Naive thymus-derived CD4-positive, alpha-beta T cell (primary cell): ENCODE data around the gene L3MBTL3. TPM values are rescaled to one million over a fixed set of nuclear protein-coding genes. Genes with fewer than 3 reads are reported as not detected.
A peak's percentile ranks its signal among the peaks of the same experiment; 100 is the strongest.
"Not testable (repeated sequence)": the region's sequence is repeated elsewhere in the genome, so short reads cannot be mapped to it uniquely, and the experiment has no call there.

Experiments
- ATAC-seq: fragments of 150-1000 bp; cut with Tn5 transposase; 2 replicates; pipeline ENCODE4 v1.10.0; 2021; ENCODE audit warnings: mild to moderate bottlenecking, moderate library complexity
- CTCF ChIA-PET: fragments of 350-600 bp; sonication (Branson Sonifier 250); formaldehyde crosslinking; loops from one replicate; lab custom pipeline; 2021; ENCODE audit warnings: antibody characterized with exemption; lab: Charles Lee
- POLR2A ChIA-PET: fragments of 350-600 bp; sonication (Branson Sonifier 250); formaldehyde crosslinking; loops from one replicate; lab custom pipeline; 2021; ENCODE audit warnings: antibody characterized with exemption, inconsistent platforms; lab: Charles Lee
- DNase-seq, 9 donors: peaks; one replicate each; pipeline versions ENCODE4 v3.0.0 to v3.0.0-alpha.2; 2020 to 2022; ENCODE audit warnings: mixed read lengths in 1 of 9
- H3K27ac ChIP-seq: one replicate; pipeline ENCODE4 v1.7.0; 2013; ENCODE audit warnings: mild to moderate bottlenecking, low read depth, low read length, moderate library complexity
- H3K27me3 ChIP-seq, 2 donors: one replicate each; pipeline ENCODE4 v1.7.0; 2013; ENCODE audit warnings: low read length in 2 of 2, mild to moderate bottlenecking in 2 of 2, moderate library complexity in 2 of 2; ENCODE audit not compliant: control insufficient read depth in 2 of 2, insufficient read depth in 2 of 2
- H3K36me3 ChIP-seq, 3 experiments: 1 replicate in 2 of 3; 2 replicates in 1 of 3; pipeline ENCODE4 v1.7.0; 2013; ENCODE audit warnings: low read length in 3 of 3, mild to moderate bottlenecking in 3 of 3, moderate library complexity in 1 of 3; ENCODE audit not compliant: insufficient read depth in 3 of 3, control insufficient read depth in 2 of 3
- H3K4me1 ChIP-seq, 2 donors: one replicate each; pipeline ENCODE4 v1.7.0; 2013; ENCODE audit warnings: low read length in 2 of 2, mild to moderate bottlenecking in 2 of 2, moderate library complexity in 1 of 2; ENCODE audit not compliant: control insufficient read depth in 2 of 2, insufficient read depth in 2 of 2
- H3K4me3 ChIP-seq: 2 replicates; pipeline ENCODE4 v1.7.0; 2013; ENCODE audit warnings: mild to moderate bottlenecking, low read length
- H3K9me3 ChIP-seq, 3 experiments: 1 replicate in 2 of 3; 2 replicates in 1 of 3; pipeline ENCODE4 v1.7.0; 2013; ENCODE audit warnings: low read length in 3 of 3; ENCODE audit not compliant: control insufficient read depth in 2 of 3
- H3K27ac Mint-ChIP-seq, 9 donors: one replicate each; pipeline ENCODE4 v1.8.0; 2020 to 2022; ENCODE audit warnings: mixed read lengths in 9 of 9, mild to moderate bottlenecking in 8 of 9, moderate library complexity in 5 of 9, inconsistent platforms in 2 of 9
- H3K27me3 Mint-ChIP-seq, 5 donors: one replicate each; pipeline ENCODE4 v1.8.0; 2021 to 2022; ENCODE audit warnings: mixed read lengths in 5 of 5, mild to moderate bottlenecking in 1 of 5
- H3K36me3 Mint-ChIP-seq, 5 donors: one replicate each; pipeline ENCODE4 v1.8.0; 2020 to 2022; ENCODE audit warnings: mixed read lengths in 5 of 5, mild to moderate bottlenecking in 3 of 5, inconsistent platforms in 1 of 5
- H3K4me1 Mint-ChIP-seq, 7 donors: one replicate each; pipeline ENCODE4 v1.8.0; 2020 to 2022; ENCODE audit warnings: mixed read lengths in 7 of 7, mild to moderate bottlenecking in 3 of 7, inconsistent platforms in 1 of 7
- H3K4me3 Mint-ChIP-seq, 10 donors: one replicate each; pipeline ENCODE4 v1.8.0; 2020 to 2022; ENCODE audit warnings: mild to moderate bottlenecking in 10 of 10, mixed read lengths in 10 of 10, moderate library complexity in 6 of 10, inconsistent platforms in 2 of 10
- H3K9me3 Mint-ChIP-seq, 11 donors: one replicate each; pipeline ENCODE4 v1.8.0; 2020 to 2022; ENCODE audit warnings: mixed read lengths in 11 of 11, mild to moderate bottlenecking in 4 of 11, inconsistent platforms in 1 of 11, moderate library complexity in 1 of 11
- intact Hi-C, 2 donors: fragments of 100-400 bp; cut with micrococcal nuclease; formaldehyde crosslinking; loops; one replicate each; pipeline ENCODE4 v1.15.1; 2023
- polyA plus RNA-seq, 2 donors: library from polyadenylated mRNA; unstranded; fragments of 300-500 nt; fragmentation: Illumina TruSeq; gene quantifications; one replicate each; pipeline ENCODE4 v1.2.3, GENCODE V29; 2021
- total RNA-seq, 6 experiments: library from RNA in 5 of 6; stranded (reverse) in 5 of 6; gene quantifications; 1 replicate in 5 of 6; 2 replicates in 1 of 6; pipeline ENCODE4 v1.2.3 and lab custom pipeline; 2021 to 2026

The L3MBTL3 gene
- total and polyA plus RNA-seq, 7 experiments from 2014 or later = 4.8 to 47.5 (median 29.2) TPM

DNA sequence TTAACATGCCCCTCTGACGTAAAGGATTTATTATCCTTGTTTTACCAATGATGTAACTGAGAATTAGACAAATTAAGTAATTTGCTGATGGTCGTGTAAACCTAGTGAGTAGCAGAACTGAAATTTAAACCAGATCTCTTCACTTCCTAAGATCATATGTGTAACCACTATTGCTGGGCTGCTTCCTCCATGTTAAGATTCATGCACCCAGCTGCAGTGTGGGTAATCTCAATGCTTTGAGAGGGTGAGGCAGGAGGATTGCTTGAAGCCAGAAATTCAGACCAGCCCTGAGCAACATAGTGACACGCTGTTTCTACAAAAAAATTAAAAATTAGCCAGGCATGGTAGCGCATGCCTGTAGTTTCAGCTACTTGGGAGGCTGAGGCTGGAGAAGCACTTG, 97.9 kb downstream of the L3MBTL3 start:
- Histone ChIP-seq H3K27me3 (no peaks in the 10 kb centered on the region), H3K36me3 (peaks cover 0 to 9% (median 0%) of the 10 kb centered on the region in 3 experiments), H3K9me3 (no peaks in the 10 kb centered on the region), H3K4me1 (no peaks in the 10 kb centered on the region), H3K27ac (no peak overlapping the region), H3K4me3 (no peak overlapping the region)
- Mint-ChIP-seq H3K9me3 (peaks cover 0 to 2% (median 0%) of the 10 kb centered on the region in 11 donors), H3K27me3 (no peaks in the 10 kb centered on the region), H3K27ac (peak overlapping the region in 2 of 9 donors; percentile 28 to 70), H3K4me1 (peaks cover 3 to 54% (median 25%) of the 10 kb centered on the region in 7 donors), H3K36me3 (peaks cover 11 to 59% (median 49%) of the 10 kb centered on the region in 5 donors), H3K4me3 (no peak overlapping the region)
- peak; percentile 38 for ATAC-seq
- ChIA-PET CTCF (no interaction called here), POLR2A (interaction anchor here (0.7 kb wide), 1 partner anchor 1538 kb away, joined by 3 read pairs; no protein-coding TSS in a partner anchor)
- intact Hi-C loops = no loop called here
- DNase-seq = no peak

DNA sequence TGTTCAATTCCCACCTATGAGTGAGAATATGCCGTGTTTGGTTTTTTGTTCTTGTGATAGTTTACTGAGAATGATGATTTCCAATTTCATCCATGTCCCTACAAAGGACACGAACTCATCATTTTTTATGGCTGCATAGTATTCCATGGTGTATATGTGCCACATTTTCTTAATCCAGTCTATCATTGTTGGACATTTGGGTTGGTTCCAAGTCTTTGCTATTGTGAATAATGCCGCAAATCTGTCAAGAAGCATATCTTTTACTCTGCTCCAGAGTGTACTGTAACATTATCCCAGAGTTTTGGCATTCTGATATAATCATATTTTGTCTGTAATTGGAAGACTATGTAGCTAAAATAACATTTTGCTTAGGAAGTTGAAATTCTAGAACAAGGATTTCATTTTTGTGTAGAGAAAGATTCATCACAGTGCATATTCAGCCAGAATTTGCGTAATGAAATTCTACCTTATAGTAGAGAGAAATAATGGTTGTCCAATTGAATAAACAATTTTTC, 98.9 kb downstream of the L3MBTL3 start:
- H3K27me3 Mint-ChIP-seq, H3K9me3 ChIP-seq, POLR2A ChIA-PET, H3K9me3 Mint-ChIP-seq, H3K4me1 ChIP-seq, H3K27me3 ChIP-seq, H3K4me3 ChIP-seq, CTCF ChIA-PET, H3K4me3 Mint-ChIP-seq, H3K27ac ChIP-seq, H3K27ac Mint-ChIP-seq, intact Hi-C loops, ATAC-seq, H3K36me3 ChIP-seq, DNase-seq: not testable (repeated sequence)
- Mint-ChIP-seq H3K4me1 (peaks cover 5 to 50% (median 27%) of the 10 kb centered on the region in 7 donors), H3K36me3 (peaks cover 6 to 51% (median 42%) of the 10 kb centered on the region in 5 donors)

DNA sequence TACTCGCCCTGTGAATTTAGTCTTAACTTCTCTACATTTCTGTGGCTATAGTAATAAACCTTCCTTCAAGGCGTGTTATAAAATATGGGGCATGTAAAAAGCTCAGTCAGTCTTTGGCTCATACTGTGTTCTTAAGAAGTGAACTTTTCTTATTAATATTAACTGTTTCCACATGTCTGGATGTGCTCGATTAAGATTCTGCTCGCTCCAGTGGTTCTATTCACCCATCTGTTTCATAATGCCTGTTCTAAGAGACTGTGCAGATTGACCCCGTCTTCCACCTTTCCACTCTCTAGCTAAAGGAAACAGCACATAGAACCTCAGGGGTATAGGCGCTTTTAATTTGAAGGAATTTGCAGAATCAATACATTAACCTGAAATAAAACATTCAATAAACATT, 99.9 kb downstream of the L3MBTL3 start:
- Mint-ChIP-seq H3K4me3 (no peak overlapping the region), H3K27ac (no peak overlapping the region), H3K9me3 (peaks cover 0 to 2% (median 0%) of the 10 kb centered on the region in 11 donors), H3K27me3 (no peaks in the 10 kb centered on the region), H3K4me1 (peaks cover 5 to 46% (median 31%) of the 10 kb centered on the region in 7 donors), H3K36me3 (peaks cover 5 to 44% (median 41%) of the 10 kb centered on the region in 5 donors)
- Histone ChIP-seq H3K9me3 (no peaks in the 10 kb centered on the region), H3K36me3 (no peaks in the 10 kb centered on the region), H3K4me3 (no peak overlapping the region), H3K4me1 (no peaks in the 10 kb centered on the region), H3K27ac (no peak overlapping the region), H3K27me3 (no peaks in the 10 kb centered on the region)
- DNase-seq = no peak
- CTCF ChIA-PET = interaction anchor here (0.5 kb wide), 1 partner anchor 9 kb away, joined by 3 read pairs; no protein-coding TSS in a partner anchor
- POLR2A ChIA-PET = no interaction called here
- intact Hi-C loops = no loop called here
- no peak for ATAC-seq

DNA sequence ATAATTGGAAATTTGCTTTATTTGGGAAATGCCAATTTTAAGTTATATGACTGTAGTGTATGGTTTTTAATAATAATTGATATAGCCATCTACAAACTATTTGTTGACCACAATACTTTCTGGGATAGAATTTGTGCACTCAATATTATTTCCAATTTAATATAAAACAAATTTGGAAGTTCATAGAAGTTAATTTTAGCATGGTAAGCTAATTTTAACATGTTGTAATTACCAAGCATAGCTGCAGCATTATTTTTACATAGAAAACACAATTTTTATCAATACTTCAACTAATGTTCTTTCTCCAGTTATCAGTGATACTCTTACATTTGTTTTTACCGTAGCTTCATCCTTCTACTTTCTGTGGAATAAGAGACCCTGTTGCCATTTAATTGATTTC, 100.8 kb downstream of the L3MBTL3 start:
- Mint-ChIP-seq H3K36me3 (peaks cover 5 to 44% (median 38%) of the 10 kb centered on the region in 5 donors), H3K4me3 (no peak overlapping the region), H3K27me3 (no peaks in the 10 kb centered on the region), H3K9me3 (peaks cover 0 to 2% (median 0%) of the 10 kb centered on the region in 11 donors), H3K27ac (peak overlapping the region in 1 of 9 donors; percentile 1), H3K4me1 (peaks cover 5 to 41% (median 31%) of the 10 kb centered on the region in 7 donors)
- ATAC-seq (no peak), DNase-seq (no peak)
- Histone ChIP-seq H3K4me1 (no peaks in the 10 kb centered on the region), H3K9me3 (no peaks in the 10 kb centered on the region), H3K27me3 (no peaks in the 10 kb centered on the region), H3K36me3 (no peaks in the 10 kb centered on the region), H3K27ac (no peak overlapping the region), H3K4me3 (no peak overlapping the region)
- POLR2A ChIA-PET = interaction anchor here (0.6 kb wide), 1 partner anchor 67 kb away, joined by 4 read pairs; no protein-coding TSS in a partner anchor
- CTCF ChIA-PET = no interaction called here
- intact Hi-C loops = no loop called here

DNA sequence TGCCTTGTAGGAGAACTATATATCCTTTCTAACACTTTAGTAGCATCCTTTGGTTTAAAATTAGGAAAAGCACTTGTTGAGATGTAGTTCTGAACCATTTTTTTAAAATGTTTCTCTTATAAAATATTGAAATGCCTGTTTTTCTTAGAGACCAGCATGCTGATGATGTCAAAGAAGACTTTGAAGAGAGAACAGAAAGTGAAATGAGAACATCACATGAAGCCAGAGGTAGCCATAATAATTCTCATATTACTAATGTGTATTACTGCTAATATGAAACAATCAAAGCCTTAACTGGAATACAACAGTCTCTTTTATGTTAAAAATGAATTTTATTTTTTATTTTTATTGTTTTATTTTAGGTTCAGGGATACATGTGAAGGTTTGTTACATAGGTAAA, 102.3 kb downstream of the L3MBTL3 start:
- Mint-ChIP-seq H3K27ac (peak overlapping the region in 8 of 9 donors; percentile 11 to 85 (median 56)), H3K4me3 (peak overlapping the region in 1 of 10 donors; percentile 10), H3K9me3 (peaks cover 0 to 2% (median 0%) of the 10 kb centered on the region in 11 donors), H3K27me3 (no peaks in the 10 kb centered on the region), H3K4me1 (peaks cover 5 to 48% (median 31%) of the 10 kb centered on the region in 7 donors), H3K36me3 (peaks cover 5 to 37% (median 34%) of the 10 kb centered on the region in 5 donors)
- CTCF ChIA-PET = no interaction called here
- no peaks in the 10 kb centered on the region for H3K36me3 ChIP-seq
- no peaks in the 10 kb centered on the region for H3K9me3 ChIP-seq
- ATAC-seq (no peak), DNase-seq (peak in 2 of 9 donors; percentile 29 to 34)
- POLR2A ChIA-PET = interaction anchor here (0.9 kb wide), 1 partner anchor 10 kb away, joined by 3 read pairs; no protein-coding TSS in a partner anchor
- intact Hi-C loops = loop anchor here in 1 of 2 donors (1.0 kb wide), 1 partner anchor 14 kb away; no protein-coding TSS in a partner anchor
- H3K27ac ChIP-seq = no peak overlapping the region
- H3K4me1 ChIP-seq = no peaks in the 10 kb centered on the region
- H3K4me3 ChIP-seq = no peak overlapping the region
- no peaks in the 10 kb centered on the region for H3K27me3 ChIP-seq

DNA sequence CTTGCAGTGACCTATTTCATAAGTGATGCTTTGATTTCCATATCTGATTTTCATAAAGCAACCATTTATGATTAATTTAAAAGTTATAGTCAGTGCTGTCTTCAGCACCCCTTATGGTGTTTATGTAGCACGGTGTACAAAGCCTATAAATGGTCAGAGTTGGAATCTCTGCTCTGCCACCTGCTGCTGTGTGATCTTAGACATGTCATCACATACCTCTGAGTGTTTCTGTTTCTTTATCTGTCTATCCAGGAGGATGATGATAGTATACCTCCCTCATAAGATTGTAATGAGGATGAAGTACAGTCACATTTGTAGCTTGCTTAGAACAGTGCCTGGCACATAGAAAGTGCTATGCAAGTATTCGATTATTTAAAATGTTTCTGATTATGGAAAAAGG, 103.9 kb downstream of the L3MBTL3 start:
- H3K9me3 ChIP-seq = no peaks in the 10 kb centered on the region
- peaks cover 0 to 2% (median 0%) of the 10 kb centered on the region in 11 donors for H3K9me3 Mint-ChIP-seq
- no peaks in the 10 kb centered on the region for H3K27me3 Mint-ChIP-seq
- H3K27ac ChIP-seq = no peak overlapping the region
- peak overlapping the region in 5 of 9 donors; percentile 3 to 63 (median 43) for H3K27ac Mint-ChIP-seq
- H3K4me1 Mint-ChIP-seq = peaks cover 10 to 60% (median 39%) of the 10 kb centered on the region in 7 donors
- intact Hi-C loops = no loop called here
- H3K4me1 ChIP-seq = no peaks in the 10 kb centered on the region
- no peaks in the 10 kb centered on the region for H3K27me3 ChIP-seq
- no peaks in the 10 kb centered on the region for H3K36me3 ChIP-seq
- CTCF ChIA-PET = no interaction called here
- POLR2A ChIA-PET = no interaction called here
- no peak overlapping the region for H3K4me3 Mint-ChIP-seq
- peaks cover 5 to 37% (median 32%) of the 10 kb centered on the region in 5 donors for H3K36me3 Mint-ChIP-seq
- no peak overlapping the region for H3K4me3 ChIP-seq
- ATAC-seq (no peak), DNase-seq (no peak)
